HepG2 (cell line): ENCODE data around the gene ARL16. TPM values are rescaled to one million over a fixed set of nuclear protein-coding genes. Genes with fewer than 3 reads are reported as not detected.

Experiments used
- ELF4 ChIP-seq: sonication (generic); formaldehyde crosslinking; IDR thresholded peaks from 2 replicates; pipeline ENCODE4 v1.5.0; 2020; ENCODE audit warnings: missing genetic modification reagents, mild to moderate bottlenecking, moderate library complexity, borderline replicate concordance
- JUN ChIP-seq: sonication (generic); formaldehyde crosslinking; IDR thresholded peaks from 2 replicates; pipeline ENCODE4 v1.4.0; 2020; ENCODE audit warnings: mild to moderate bottlenecking, missing genetic modification reagents
- MBD4 ChIP-seq: IDR thresholded peaks from 2 replicates; pipeline ENCODE4 v1.6.1; 2012; ENCODE audit warnings: low read length, inconsistent platforms, borderline replicate concordance
- MEIS2 ChIP-seq: sonication (generic); formaldehyde crosslinking; IDR thresholded peaks from 2 replicates; pipeline ENCODE4 v1.9.0; 2021; ENCODE audit warnings: mild to moderate bottlenecking, missing genetic modification reagents
- MYNN ChIP-seq: sonication (generic); formaldehyde crosslinking; IDR thresholded peaks from 2 replicates; pipeline ENCODE4 v1.4.0; 2020; ENCODE audit warnings: mild to moderate bottlenecking, low read depth, missing genetic modification reagents
- NBN ChIP-seq: fragments of 450-650 bp; conservative IDR thresholded peaks from 2 replicates; pipeline ENCODE4 v1.6.1; 2017
- RAD51 ChIP-seq: fragments of 450-650 bp; IDR thresholded peaks from 2 replicates; pipeline ENCODE4 v1.6.1; 2016; ENCODE audit warnings: borderline replicate concordance
- TRIM24 ChIP-seq: sonication (generic); formaldehyde crosslinking; IDR thresholded peaks from 2 replicates; pipeline ENCODE4 v1.8.0; 2022; ENCODE audit warnings: mild to moderate bottlenecking, missing genetic modification reagents
- TSC22D2 ChIP-seq: sonication (generic); formaldehyde crosslinking; IDR thresholded peaks from 2 replicates; pipeline ENCODE4 v1.5.1; 2020; ENCODE audit warnings: missing genetic modification reagents, mild to moderate bottlenecking, borderline replicate concordance
- XRCC5 ChIP-seq: fragments of 200-400 bp; formaldehyde crosslinking; optimal IDR thresholded peaks from 2 replicates; pipeline ENCODE3; 2017; ENCODE audit warnings: mild to moderate bottlenecking, low read length
- ZBED4 ChIP-seq: sonication (generic); formaldehyde crosslinking; IDR thresholded peaks from 2 replicates; pipeline ENCODE4 v1.4.0; 2020; ENCODE audit warnings: missing genetic modification reagents, borderline replicate concordance
- ZNF12 ChIP-seq: sonication (generic); formaldehyde crosslinking; IDR thresholded peaks from 2 replicates; pipeline ENCODE4 v1.5.0; 2020; ENCODE audit warnings: missing genetic modification reagents
- ZNF281 ChIP-seq: sonication (generic); formaldehyde crosslinking; IDR thresholded peaks from 2 replicates; pipeline ENCODE4 v1.4.0; 2020; ENCODE audit warnings: missing genetic modification reagents, borderline replicate concordance
- ZNF34 ChIP-seq: sonication (generic); formaldehyde crosslinking; IDR thresholded peaks from 2 replicates; pipeline ENCODE4 v1.4.0; 2020; ENCODE audit warnings: mild to moderate bottlenecking, missing genetic modification reagents, borderline replicate concordance
- ZNF776 ChIP-seq: sonication (generic); formaldehyde crosslinking; IDR thresholded peaks from 2 replicates; pipeline ENCODE4 v1.4.0; 2020; ENCODE audit warnings: mild to moderate bottlenecking, missing genetic modification reagents
- ZNF792 ChIP-seq: IDR thresholded peaks from 2 replicates; pipeline ENCODE4 v1.6.1; 2016
- ZSCAN31 ChIP-seq: sonication (generic); formaldehyde crosslinking; IDR thresholded peaks from 2 replicates; pipeline ENCODE4 v1.5.0; 2020; ENCODE audit warnings: low read depth, mild to moderate bottlenecking, missing genetic modification reagents
- ZSCAN9 ChIP-seq: IDR thresholded peaks from 2 replicates; pipeline ENCODE4 v1.6.1; 2016; ENCODE audit warnings: borderline replicate concordance
- polyA plus RNA-seq, 8 experiments: library from polyadenylated mRNA; depleted of rRNA in 3 of 8; stranded (reverse) in 7 of 8; unstranded in 1 of 8; fragments of >200 nt; fragmentation: Illumina TruSeq in 4 of 8; extraction: Trizol in 4 of 8; gene quantifications; 2 replicates each; pipeline versions ENCODE4 v1.2.1 to v1.2.3, GENCODE V29; 2011 to 2016; ENCODE audit warnings: low read depth in 4 of 8, missing spikeins in 1 of 8, mixed read lengths in 1 of 8; ENCODE audit not compliant: insufficient read depth in 1 of 8
- total RNA-seq, 5 experiments: library from RNA; depleted of rRNA; stranded (reverse); fragments of >200 nt; fragmentation: Illumina TruSeq; extraction: Trizol; gene quantifications; 2 replicates each; pipeline ENCODE4 v1.2.3, GENCODE V29; 2016; ENCODE audit warnings: low read depth in 1 of 5

The ARL16 gene
- total and polyA plus RNA-seq, 2 of the 13 experiments (the other 11 are each of a cell fraction or from before 2014, with no cell fraction given) = 20.8 to 30.8 TPM

- TF ChIP-seq ZBED4 (CRISPR knock-in tag) (peak; percentile 79), MBD4 (no peak), MEIS2 (CRISPR knock-in tag) (peak; percentile 84; the same call in 1 of the 2 replicates), ZSCAN31 (peak; percentile 98), ZNF792 (CRISPR knock-in tag) (peak; percentile 93), TSC22D2 (CRISPR knock-in tag) (peak; percentile 80), MYNN (CRISPR knock-in tag) (peak; percentile 79; the same call in 1 of the 2 replicates), JUN (peak; percentile 77), ZSCAN9 (CRISPR knock-in tag) (peak; percentile 86; the same call in 1 of the 2 replicates), ZNF776 (CRISPR knock-in tag) (peak; percentile 87; the same call in 1 of the 2 replicates), XRCC5 (peak; percentile 94), ZNF12 (peak; percentile 79), ELF4 (CRISPR knock-in tag) (no peak), ZNF34 (CRISPR knock-in tag) (peak; percentile 93), RAD51 (no peak), ZNF281 (CRISPR knock-in tag) (peak; percentile 66; the same call in 1 of the 2 replicates), TRIM24 (no peak), NBN (no peak)
Measured at GRCh38 chr17:81702934-81703746, 19.5 kb upstream of the ARL16 start, which contains the start of gene MRPL12 (continued).
